Activated CD4-positive, alpha-beta T cell treated with anti-CD3 and anti-CD28 coated beads, Interleukin-2, amount 10 ng/mL, durations not matched to agents 7 days and 5 days (primary cell): ENCODE results near the gene C12orf54. TPM values are rescaled to one million over a fixed set of nuclear protein-coding genes. Genes with fewer than 3 reads are reported as not detected.
"Not testable (repeated sequence)": the region's sequence is repeated elsewhere in the genome, so short reads cannot be mapped to it uniquely, and the experiment has no call there.

ENCODE experiments used
- CTCF ChIA-PET: fragments of 350-600 bp; sonication (Branson Sonifier 250); formaldehyde crosslinking; loops from one replicate; lab custom pipeline; 2021; ENCODE audit warnings: antibody characterized with exemption; lab: Charles Lee
- POLR2A ChIA-PET: fragments of 350-600 bp; sonication (Branson Sonifier 250); formaldehyde crosslinking; loops from one replicate; lab custom pipeline; 2021; ENCODE audit warnings: antibody characterized with exemption; lab: Charles Lee
- DNase-seq: peaks from one replicate; pipeline ENCODE4 v3.0.0-alpha.2; 2020
- H3K27ac Mint-ChIP-seq: one replicate; pipeline ENCODE4 v1.8.0; 2021; ENCODE audit warnings: mild to moderate bottlenecking, moderate library complexity, mixed read lengths
- H3K27me3 Mint-ChIP-seq: one replicate; pipeline ENCODE4 v1.8.0; 2021; ENCODE audit warnings: mixed read lengths
- H3K36me3 Mint-ChIP-seq: one replicate; pipeline ENCODE4 v1.8.0; 2021; ENCODE audit warnings: low read depth, mixed read lengths
- H3K4me1 Mint-ChIP-seq: one replicate; pipeline ENCODE4 v1.8.0; 2021; ENCODE audit warnings: mixed read lengths
- H3K4me3 Mint-ChIP-seq: one replicate; pipeline ENCODE4 v1.8.0; 2021; ENCODE audit warnings: mild to moderate bottlenecking, moderate library complexity, mixed read lengths
- H3K9me3 Mint-ChIP-seq: one replicate; pipeline ENCODE4 v1.8.0; 2021; ENCODE audit warnings: mixed read lengths
- total RNA-seq, 2 experiments: library from RNA; stranded (reverse); gene quantifications; one replicate each; pipeline ENCODE4 v1.2.3, GENCODE V29; 2021

C12orf54 gene
- not detected for total RNA-seq

- Mint-ChIP-seq H3K4me1 (no peaks in the 10 kb centered on the region), H3K9me3 (peaks cover 4% of the 10 kb centered on the region), H3K36me3 (no peaks in the 10 kb centered on the region), H3K4me3 (no peak within 1 kb of the TSS), H3K27ac (no peak within 1 kb of the TSS), H3K27me3 (peaks cover 5% of the 10 kb centered on the region)
- POLR2A ChIA-PET: no interaction called here
- CTCF ChIA-PET: no interaction called here
- no peak for DNase-seq
Observed at GRCh38 chr12:48482198-48482597, at the start of gene C12orf54. TSS of gene C12orf54 (plus strand) at chr12:48482498. CDS start at chr12:48483297, 799 bp downstream.

DNA sequence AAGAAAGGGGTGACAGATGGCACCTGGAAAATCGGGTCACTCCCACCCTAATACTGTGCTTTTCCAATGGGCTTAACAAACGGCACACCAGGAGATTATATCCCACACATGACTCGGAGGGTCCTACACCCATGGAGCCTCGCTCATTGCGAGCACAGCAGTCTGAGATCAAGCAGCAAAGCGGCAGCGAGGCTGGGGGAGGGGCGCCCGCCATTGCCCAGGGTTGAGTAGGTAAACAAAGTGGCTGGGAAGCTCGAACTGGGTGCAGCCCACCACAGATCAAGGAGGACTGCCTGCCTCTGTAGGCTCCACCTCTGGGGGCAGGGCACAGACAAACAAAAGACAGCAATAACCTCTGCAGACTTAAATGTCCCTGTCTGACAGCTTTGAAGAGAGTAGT, 48.3 kb upstream of the C12orf54 start:
- peaks cover 15% of the 10 kb centered on the region for H3K27me3 Mint-ChIP-seq
- POLR2A ChIA-PET, H3K4me1 Mint-ChIP-seq, H3K4me3 Mint-ChIP-seq, DNase-seq, H3K36me3 Mint-ChIP-seq, H3K9me3 Mint-ChIP-seq, H3K27ac Mint-ChIP-seq: not testable (repeated sequence)
- CTCF ChIA-PET: interaction anchor here (0.6 kb wide), 1 partner anchor 92 kb away, joined by 3 read pairs; the partner anchor contains the start of gene OR8S1

DNA sequence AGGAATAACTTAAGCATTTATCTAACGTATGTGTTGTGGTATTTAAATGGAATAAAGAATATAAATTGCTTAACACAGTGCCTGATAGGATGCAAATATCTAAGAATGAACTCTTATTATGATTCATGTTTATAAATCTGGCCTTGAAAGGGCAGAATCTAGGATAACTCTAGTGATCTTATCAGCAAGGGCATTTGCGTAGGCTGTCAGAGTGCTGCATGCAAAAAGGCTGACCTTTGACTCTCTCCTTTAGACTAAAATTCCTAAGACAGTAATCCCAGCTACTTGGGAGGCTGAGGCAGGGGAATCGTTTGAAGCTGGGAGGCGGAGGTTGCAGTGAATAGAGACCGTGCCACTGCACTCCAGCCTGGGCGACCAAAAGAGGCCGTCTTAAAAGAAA, 41.2 kb upstream of the C12orf54 start:
- no peak overlapping the region for H3K27ac Mint-ChIP-seq
- no peaks in the 10 kb centered on the region for H3K36me3 Mint-ChIP-seq
- H3K4me1 Mint-ChIP-seq: peaks cover 4% of the 10 kb centered on the region
- H3K9me3 Mint-ChIP-seq: no peaks in the 10 kb centered on the region
- DNase-seq: no peak
- ChIA-PET POLR2A (no interaction called here), CTCF (no interaction called here)
- H3K27me3 Mint-ChIP-seq: peaks cover 7% of the 10 kb centered on the region
- no peak overlapping the region for H3K4me3 Mint-ChIP-seq

- ChIA-PET POLR2A (no interaction called here), CTCF (interaction anchor here (0.6 kb wide), 1 partner anchor 242 kb away, joined by 3 read pairs; no protein-coding TSS in a partner anchor)
- DNase-seq: no peak
- H3K4me1 Mint-ChIP-seq: peaks cover 4% of the 10 kb centered on the region
- H3K9me3 Mint-ChIP-seq: no peaks in the 10 kb centered on the region
- H3K27ac Mint-ChIP-seq: no peak overlapping the region
- no peaks in the 10 kb centered on the region for H3K27me3 Mint-ChIP-seq
- H3K4me3 Mint-ChIP-seq: no peak overlapping the region
- no peaks in the 10 kb centered on the region for H3K36me3 Mint-ChIP-seq
Observed at GRCh38 chr12:48442179-48442847, 40.0 kb upstream of the C12orf54 start.

- CTCF ChIA-PET: no interaction called here
- peaks cover 5% of the 10 kb centered on the region for H3K27me3 Mint-ChIP-seq
Observed at GRCh38 chr12:48445538-48445937, 36.8 kb upstream of the C12orf54 start.

GRCh38 chr12:48446161-48446776, 36.0 kb upstream of the C12orf54 start:
- no peak for DNase-seq
- H3K4me3 Mint-ChIP-seq: no peak overlapping the region
- peaks cover 11% of the 10 kb centered on the region for H3K27me3 Mint-ChIP-seq
- H3K4me1 Mint-ChIP-seq: peaks cover 4% of the 10 kb centered on the region
- ChIA-PET CTCF (no interaction called here), POLR2A (no interaction called here)
- H3K27ac Mint-ChIP-seq: no peak overlapping the region
- H3K9me3 Mint-ChIP-seq: peaks cover 8% of the 10 kb centered on the region
- no peaks in the 10 kb centered on the region for H3K36me3 Mint-ChIP-seq

More at GRCh38 chr12:48445538-48445937, 36.8 kb upstream of the C12orf54 start:
- no peak overlapping the region for H3K27ac Mint-ChIP-seq
- peaks cover 4% of the 10 kb centered on the region for H3K4me1 Mint-ChIP-seq
- peaks cover 8% of the 10 kb centered on the region for H3K9me3 Mint-ChIP-seq
- POLR2A ChIA-PET: no interaction called here
- H3K4me3 Mint-ChIP-seq: no peak overlapping the region
- DNase-seq: no peak
- H3K36me3 Mint-ChIP-seq: no peaks in the 10 kb centered on the region

DNA sequence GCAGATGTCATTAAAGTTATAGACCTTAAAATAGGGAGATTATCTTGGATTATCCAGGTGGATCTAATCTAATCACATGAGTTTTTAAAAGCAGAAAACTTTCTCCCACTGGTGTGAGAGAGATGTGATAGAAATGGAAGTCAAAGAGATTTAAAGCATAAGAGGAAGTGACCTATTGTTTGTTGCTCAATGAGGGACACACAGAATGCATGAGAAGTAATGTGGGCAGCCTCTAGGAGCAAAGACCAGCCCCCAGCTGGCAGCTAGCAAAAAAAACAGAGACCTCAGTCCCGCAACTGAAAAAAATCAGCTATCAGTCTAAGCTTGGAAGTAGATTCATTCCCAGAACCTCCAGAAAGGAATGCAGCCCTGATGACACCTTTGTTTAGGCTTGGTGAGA, 34.5 kb upstream of the C12orf54 start:
- no peak for DNase-seq
- no peak overlapping the region for H3K4me3 Mint-ChIP-seq
- H3K4me1 Mint-ChIP-seq: peaks cover 4% of the 10 kb centered on the region
- ChIA-PET POLR2A (no interaction called here), CTCF (no interaction called here)
- H3K27ac Mint-ChIP-seq: no peak overlapping the region
- H3K36me3 Mint-ChIP-seq: no peaks in the 10 kb centered on the region
- H3K27me3 Mint-ChIP-seq: peaks cover 14% of the 10 kb centered on the region
- H3K9me3 Mint-ChIP-seq: peaks cover 8% of the 10 kb centered on the region

GRCh38 chr12:48451372-48451771, 30.9 kb upstream of the C12orf54 start:
- ChIA-PET POLR2A (no interaction called here), CTCF (interaction anchor here (0.5 kb wide), 1 partner anchor 94 kb away, joined by 5 read pairs; no protein-coding TSS in a partner anchor)
- H3K4me1 Mint-ChIP-seq: no peaks in the 10 kb centered on the region
- no peaks in the 10 kb centered on the region for H3K36me3 Mint-ChIP-seq
- no peak for DNase-seq
- H3K27ac Mint-ChIP-seq: no peak overlapping the region
- peaks cover 16% of the 10 kb centered on the region for H3K27me3 Mint-ChIP-seq
- H3K9me3 Mint-ChIP-seq: peaks cover 8% of the 10 kb centered on the region
- H3K4me3 Mint-ChIP-seq: no peak overlapping the region

DNA sequence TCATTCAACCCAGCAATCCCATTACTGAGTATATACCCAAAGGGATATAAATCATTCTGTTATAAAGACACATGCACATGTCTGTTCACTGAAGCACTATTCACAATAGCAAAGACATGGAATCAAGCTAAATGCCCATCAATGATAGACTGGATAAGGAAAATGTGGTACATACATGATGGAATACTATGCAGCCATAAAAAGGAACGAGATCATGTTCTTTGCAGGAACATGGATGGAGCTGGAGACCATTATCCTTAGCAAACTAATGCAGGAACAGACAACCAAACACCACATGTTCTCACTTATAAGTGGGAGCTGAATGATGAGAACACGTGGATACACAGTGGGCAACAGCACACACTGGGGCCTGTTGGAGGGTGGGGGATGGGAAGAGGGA, 29.3 kb upstream of the C12orf54 start:
- DNase-seq, H3K4me1 Mint-ChIP-seq, H3K27ac Mint-ChIP-seq, CTCF ChIA-PET, H3K36me3 Mint-ChIP-seq, H3K9me3 Mint-ChIP-seq, H3K4me3 Mint-ChIP-seq: not testable (repeated sequence)
- POLR2A ChIA-PET: interaction anchor here (0.5 kb wide), 1 partner anchor 18 kb away, joined by 3 read pairs; no protein-coding TSS in a partner anchor
- peaks cover 16% of the 10 kb centered on the region for H3K27me3 Mint-ChIP-seq

DNA sequence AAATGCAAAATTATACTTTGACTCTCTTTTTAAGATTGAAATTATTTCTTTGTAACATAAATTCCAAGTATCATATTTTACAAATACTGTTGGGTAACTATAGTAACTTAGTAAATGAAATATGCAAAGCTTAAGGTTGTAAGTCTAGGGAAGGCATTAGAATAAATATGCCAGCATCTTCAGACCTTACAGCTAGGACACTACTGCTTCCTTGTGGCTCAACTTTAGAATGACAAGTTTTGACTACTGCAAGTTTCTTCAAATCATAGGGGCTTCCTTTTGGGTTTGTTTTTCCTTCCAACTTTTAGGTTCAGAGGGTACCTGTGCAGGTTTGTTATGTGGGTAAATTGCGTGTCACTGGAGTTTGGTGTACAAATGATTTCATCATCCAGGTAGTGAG, 27.6 kb upstream of the C12orf54 start:
- Mint-ChIP-seq H3K36me3 (no peaks in the 10 kb centered on the region), H3K9me3 (peaks cover 5% of the 10 kb centered on the region), H3K4me3 (no peak overlapping the region), H3K27ac (no peak overlapping the region), H3K4me1 (no peaks in the 10 kb centered on the region), H3K27me3 (peaks cover 19% of the 10 kb centered on the region)
- no peak for DNase-seq
- CTCF ChIA-PET: no interaction called here
- POLR2A ChIA-PET: no interaction called here

- H3K36me3 Mint-ChIP-seq: no peaks in the 10 kb centered on the region
- no peak overlapping the region for H3K27ac Mint-ChIP-seq
- no peaks in the 10 kb centered on the region for H3K4me1 Mint-ChIP-seq
- H3K27me3 Mint-ChIP-seq: peaks cover 17% of the 10 kb centered on the region
- no peak overlapping the region for H3K4me3 Mint-ChIP-seq
- POLR2A ChIA-PET: no interaction called here
- CTCF ChIA-PET: interaction anchor here (1.5 kb wide), 1 partner anchor 265 kb away, joined by 3 read pairs; no protein-coding TSS in a partner anchor
- peaks cover 2% of the 10 kb centered on the region for H3K9me3 Mint-ChIP-seq
- no peak for DNase-seq
Observed at GRCh38 chr12:48455116-48455515, 27.2 kb upstream of the C12orf54 start.

DNA sequence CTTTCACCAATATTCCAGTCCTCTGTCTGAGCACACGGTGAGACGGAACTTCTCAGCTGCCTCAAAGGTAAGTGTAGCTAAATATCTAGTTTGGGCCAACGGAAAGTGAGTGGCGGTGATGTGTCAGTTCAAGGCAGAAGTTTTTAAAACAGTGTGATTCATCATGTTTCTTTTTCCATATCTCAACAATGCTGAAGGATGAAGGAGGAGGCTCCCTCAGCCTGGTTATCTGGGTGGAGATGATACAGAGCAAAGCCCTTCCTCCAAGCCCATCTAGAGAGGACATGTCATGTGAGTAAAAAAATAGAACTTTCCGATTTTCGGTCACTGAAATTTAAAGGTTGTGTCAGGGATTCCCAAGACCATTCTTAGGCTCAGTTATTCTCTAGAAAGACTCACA, 23.0 kb upstream of the C12orf54 start:
- H3K27ac Mint-ChIP-seq: no peak overlapping the region
- peaks cover 27% of the 10 kb centered on the region for H3K27me3 Mint-ChIP-seq
- no peaks in the 10 kb centered on the region for H3K36me3 Mint-ChIP-seq
- ChIA-PET CTCF (no interaction called here), POLR2A (no interaction called here)
- no peak overlapping the region for H3K4me3 Mint-ChIP-seq
- no peaks in the 10 kb centered on the region for H3K9me3 Mint-ChIP-seq
- DNase-seq: no peak
- no peaks in the 10 kb centered on the region for H3K4me1 Mint-ChIP-seq

GRCh38 chr12:48469027-48469426, 13.3 kb upstream of the C12orf54 start:
- DNase-seq, CTCF ChIA-PET, POLR2A ChIA-PET, H3K27ac Mint-ChIP-seq, H3K4me1 Mint-ChIP-seq, H3K4me3 Mint-ChIP-seq, H3K36me3 Mint-ChIP-seq: not testable (repeated sequence)
- Mint-ChIP-seq H3K27me3 (peaks cover 12% of the 10 kb centered on the region), H3K9me3 (peaks cover 42% of the 10 kb centered on the region)
